ENCODE measurements around the gene HIP1. TPM values are rescaled to one million over a fixed set of nuclear protein-coding genes. Genes with fewer than 3 reads are reported as not detected.
A peak's percentile ranks its signal among the peaks of the same experiment; 100 is the strongest.
"Not testable (repeated sequence)": the region's sequence is repeated elsewhere in the genome, so short reads cannot be mapped to it uniquely, and the experiment has no call there.

HIP1 gene
- total and polyA plus RNA-seq, 9 of the 15 experiments (the other 6 are each of a cell fraction or from before 2014, with no cell fraction given), result 2.4 to 13.7 (median 9.5) TPM

- H3K9me3 ChIP-seq (replicated peaks; ENCODE audit: control insufficient read depth, insufficient read depth, low read depth, low read length); CTCF ChIA-PET (ENCODE audit: low intra/inter-chr PET ratio); DNase-seq (ENCODE audit: extremely low read depth in 1 of 4, low spot score in 3 of 4); ATAC-seq; H3K27me3 ChIP-seq (ENCODE audit: control insufficient read depth in 2 of 2, insufficient read depth in 2 of 2, low read length in 2 of 2); H4K20me1 ChIP-seq (replicated peaks; ENCODE audit: control insufficient read depth, insufficient read depth, low read length); FAIRE-seq; intact Hi-C loops (cut with micrococcal nuclease); in situ Hi-C loops (cut with MboI); H3K4me3 ChIP-seq; H3K79me2 ChIP-seq (ENCODE audit: control insufficient read depth, insufficient read depth, low read length); H3K9me1 ChIP-seq (ENCODE audit: control insufficient read depth, insufficient read depth, low read length); BruUV-seq (replicated peaks); H3K36me3 ChIP-seq (ENCODE audit: control insufficient read depth, insufficient read depth, low read length): not testable (repeated sequence)
- peak overlapping the region; percentile 41; the same call in 1 of the 2 replicates for H3K4me2 ChIP-seq (ENCODE audit: insufficient read depth, low read length)
- TF ChIP-seq MEF2D (tag; conservative IDR thresholded peaks at IDR 0.05; ENCODE audit: low read depth) (0 out of 2 replicates have a peak, but pooled peaks have one; percentile 20), ZNF592 (IDR thresholded peaks at IDR 0.05) (peak; percentile 72; the same call in 1 of the 2 replicates), PRDM10 (IDR thresholded peaks at IDR 0.05; ENCODE audit: partially characterized antibody) (peak; percentile 53), HMBOX1 (IDR thresholded peaks at IDR 0.05) (peak; percentile 58), NFRKB (IDR thresholded peaks at IDR 0.05; ENCODE audit: low read depth) (peak; percentile 62; the same call in 1 of the 2 replicates)
- H2AFZ ChIP-seq (ENCODE audit: low read depth, low read length), result peak overlapping the region; percentile 97
- POLR2A ChIA-PET, result interaction anchor here (1.3 to 1.4 kb wide), 2 partner anchors 9 to 13 kb away, joined by 3 to 8 read pairs; no protein-coding TSS in a partner anchor
- H3K4me1 ChIP-seq (replicated peaks in 1 of 2; ENCODE audit: control insufficient read depth in 2 of 2, insufficient read depth in 2 of 2, low read length in 2 of 2), result peaks cover 19 to 35% of the 10 kb centered on the region in 2 experiments
- peak overlapping the region; percentile 1 to 50; a peak in 2 of 4 replicates for H3K9ac ChIP-seq (ENCODE audit: insufficient read depth in 1 of 2, low read depth in 2 of 2, low read length in 2 of 2)
- H3K27ac ChIP-seq (ENCODE audit: extremely low read depth, low read depth, low read length), result peak overlapping the region; percentile 23
- 12% methylated on average over 5 of the region's 5 CpGs for WGBS (ENCODE audit: insufficient coverage, low coverage, missing lambda C conversion rate)
Observed at GRCh38 chr7:75783058-75783457, 44.3 kb upstream of the HIP1 start.
